Heart right ventricle (tissue), 16 donors: ENCODE data around the gene MBOAT7. TPM values are rescaled to one million over a fixed set of nuclear protein-coding genes. Genes with fewer than 3 reads are reported as not detected.

ENCODE experiments used
- ATAC-seq, 8 donors: fragments of 200-7000 bp; cut with Tn5 transposase; one replicate each; pipeline ENCODE4 v1.9.1; 2020; ENCODE audit warnings: mild to moderate bottlenecking in 8 of 8, moderate library complexity in 8 of 8, moderate number of reproducible peaks in 1 of 8
- DNase-seq, 2 donors: peaks; one replicate each; pipeline ENCODE4 v3.0.0-alpha.2; 2020
- H3K27ac ChIP-seq, 10 donors: fragments of 200-600 bp; sonication (generic) in 2 of 10; one replicate each; pipeline versions ENCODE4 v1.5.0 to v1.8.0; 2020 to 2022; ENCODE audit warnings: mild to moderate bottlenecking in 3 of 10
- H3K27me3 ChIP-seq, 7 donors: fragments of 200-600 bp; one replicate each; pipeline ENCODE4 v1.8.0; 2021 to 2022; ENCODE audit warnings: mild to moderate bottlenecking in 2 of 7
- H3K36me3 ChIP-seq, 9 donors: fragments of 200-600 bp; sonication (generic) in 1 of 9; one replicate each; pipeline versions ENCODE4 v1.5.0 to v1.8.0; 2020 to 2022; ENCODE audit warnings: mild to moderate bottlenecking in 2 of 9
- H3K4me1 ChIP-seq, 9 donors: fragments of 200-600 bp; sonication (generic) in 1 of 9; one replicate each; pipeline versions ENCODE4 v1.5.0 to v1.8.0; 2020 to 2022; ENCODE audit warnings: mild to moderate bottlenecking in 4 of 9
- H3K4me3 ChIP-seq, 10 donors: fragments of 200-600 bp; sonication (generic) in 2 of 10; one replicate each; pipeline versions ENCODE4 v1.5.0 to v1.8.0; 2020 to 2022; ENCODE audit warnings: mild to moderate bottlenecking in 7 of 10, moderate library complexity in 2 of 10
- H3K9me3 ChIP-seq, 11 donors: fragments of 200-600 bp in 10 of 11; sonication (generic) in 2 of 11; one replicate each; pipeline versions ENCODE4 v1.5.0 to v1.8.0; 2013 to 2022; ENCODE audit warnings: mild to moderate bottlenecking in 2 of 11, control low read depth in 1 of 11, moderate library complexity in 1 of 11
- CTCF ChIP-seq, 9 donors: fragments of 200-600 bp; sonication (generic) in 2 of 9; IDR thresholded peaks; one replicate each; pipeline versions ENCODE4 v1.5.0 to v1.8.0; 2021 to 2022; ENCODE audit warnings: antibody characterized with exemption in 9 of 9, mild to moderate bottlenecking in 5 of 9, moderate library complexity in 1 of 9
- WGBS, 2 donors: extraction: QIAGEN DNeasy Blood & Tissue Kit; methylation state at CpG; one replicate each; pipeline ENCODE4 v1.1.7; 2013; ENCODE audit warnings: inconsistent platforms in 1 of 2; 5-methylcytosine and 5-hydroxymethylcytosine counted together
- intact Hi-C, 10 donors: fragments of 100-400 bp; cut with DNase I; formaldehyde crosslinking; loops; one replicate each; pipeline versions ENCODE4 v1.11.1 to v1.14.2; 2022
- polyA plus RNA-seq, 2 donors: library from polyadenylated mRNA; stranded (reverse); fragments of 200-250 nt; gene quantifications; one replicate each; pipeline ENCODE4 v1.2.3, GENCODE V29; 2013
- total RNA-seq, 10 donors: library from RNA; stranded (reverse); fragmentation: NEBNext Ultra II Directional in 3 of 10; extraction: Animal tissue kit (Norgen Biotek cat#: 25700) in 3 of 10; gene quantifications; one replicate each; pipeline versions ENCODE4 v1.2.1 to v1.2.4, GENCODE V29; 2021 to 2023
- donor health status: Arrhythmogenic right ventricular cardiomyopathy.
- donor health status: ischemic (EF 13 %, LVEDD 7.1; RV severe dilation, severe dysfunction).
- donor health status: healthy with polysubstance abuse.
- donor health status: DM: no; HTN: yes; CAD: no.
- donor health status: DM: no; HTN: no; CAD: no.
- donor health status: ischemic (EF 25% LVEDD 6.9; RV normal size, moderate dysfunction).
- donor health status: ischemic (EF 25% LVEDD 5.7; RV mildly dilated, moderate dysfunction).
- donor health status: healthy.
- donor health status: DM: yes; HTN: yes; CAD: no.
- donor health status: Ischemic cardiomyopathy.
- donor health status: ischemic (EF 35%, LVEDD 5.7; RV mildly dilated, moderate dysfunction).
- donor health status: nonischemic (EF 11% LVEDD 7.7; RV severe dilation, severe dysfunction).
- donor health status: DM: yes; HTN: yes; CAD: no.
- donor health status: PGD.
- donor health status: ischemic (EF 29% LVEDD 5.4; RV normal size, mild dysfunction).
- donor health status: nonischemic (EF 23%, LVEDD 6.1; RV moderate dilation, normal function).

Gene MBOAT7
- total and polyA plus RNA-seq, 12 donors: 7.7 to 29.4 (median 15.5) TPM

DNA sequence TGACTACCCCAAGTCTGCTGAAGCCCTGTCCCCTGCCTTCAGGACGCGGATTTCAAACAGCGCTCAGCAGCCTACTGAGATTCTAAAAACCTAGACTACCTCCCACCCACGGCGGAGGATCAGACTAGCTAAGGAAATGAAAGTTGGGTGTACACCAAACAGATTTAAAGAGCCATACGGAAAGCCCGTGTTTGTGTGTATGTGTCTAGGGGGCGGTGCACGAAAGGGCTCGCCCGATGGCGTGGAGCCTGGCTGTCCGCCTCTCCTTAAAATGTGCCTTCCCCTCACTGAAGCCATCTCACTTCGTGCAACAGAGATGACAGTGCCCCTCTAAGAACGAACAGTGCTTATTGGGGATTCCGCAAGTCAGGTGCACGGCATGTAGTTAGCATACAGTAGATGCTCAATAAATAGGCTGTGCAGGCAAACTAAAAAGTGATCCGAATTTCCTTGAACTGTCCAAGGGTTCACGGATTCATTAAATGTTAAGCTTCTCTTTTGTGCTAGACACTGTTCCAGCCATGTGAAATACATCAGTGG lies 30.5 kb downstream of the MBOAT7 start:
- peak overlapping the region; percentile 88 to 97 (median 95) for H3K27ac ChIP-seq
- 11 to 13% methylated on average over 19 of the region's 19 CpGs for WGBS, 2 donors

DNA sequence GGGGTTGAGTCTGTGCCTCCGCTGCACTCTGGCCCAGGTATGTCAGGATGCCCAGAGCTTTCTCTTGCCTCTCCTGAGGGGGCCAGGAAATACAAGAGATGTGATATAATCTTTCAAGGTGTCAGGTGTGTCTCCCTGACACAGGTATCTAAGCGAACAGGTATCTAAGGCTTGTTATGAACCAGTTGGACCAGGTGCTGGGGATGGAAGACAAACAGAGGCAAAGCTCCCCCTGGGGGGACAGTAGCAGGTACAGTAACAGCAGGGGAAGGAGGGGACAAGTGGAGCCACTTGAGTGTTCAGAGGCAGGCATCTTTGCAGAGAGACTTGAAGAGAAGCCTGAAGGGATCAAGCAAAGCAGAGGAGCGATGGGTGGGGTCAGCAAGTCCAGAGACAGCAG lies 32.4 kb downstream of the MBOAT7 start:
- Histone ChIP-seq H3K9me3 (no peaks in the 10 kb centered on the region), H3K27ac (no peak overlapping the region), H3K4me1 (peaks cover 4 to 54% (median 26%) of the 10 kb centered on the region in 9 donors), H3K36me3 (peaks cover 0 to 66% (median 63%) of the 10 kb centered on the region in 9 donors), H3K27me3 (no peaks in the 10 kb centered on the region), H3K4me3 (no peak overlapping the region)
- WGBS, 2 donors: 96 to 97% methylated on average over 3 of the region's 3 CpGs
- ATAC-seq (no peak), DNase-seq (no peak)
- TF ChIP-seq CTCF (IDR thresholded peaks at IDR 0.05): no peak
- intact Hi-C loops: loop anchor here in 1 of 10 donors (5.0 kb wide), 1 partner anchor 45 kb away; the partner anchor contains the start of gene RPS9

More for the DNA sequence above, 30.5 kb downstream of the MBOAT7 start:
- intact Hi-C loops: loop anchor here in 1 of 10 donors (5.0 kb wide), 1 partner anchor 43 kb away; the partner anchor contains the start of gene RPS9
- no peaks in the 10 kb centered on the region for H3K9me3 ChIP-seq
- ATAC-seq (no peak), DNase-seq (no peak)
- H3K4me3 ChIP-seq: peak overlapping the region; percentile 58 to 78 (median 70)
- peaks cover 0 to 47% (median 44%) of the 10 kb centered on the region in 9 donors for H3K36me3 ChIP-seq
- peaks cover 4 to 62% (median 35%) of the 10 kb centered on the region in 9 donors for H3K4me1 ChIP-seq
- no peak for TF ChIP-seq CTCF (IDR thresholded peaks at IDR 0.05)
- no peaks in the 10 kb centered on the region for H3K27me3 ChIP-seq

DNA sequence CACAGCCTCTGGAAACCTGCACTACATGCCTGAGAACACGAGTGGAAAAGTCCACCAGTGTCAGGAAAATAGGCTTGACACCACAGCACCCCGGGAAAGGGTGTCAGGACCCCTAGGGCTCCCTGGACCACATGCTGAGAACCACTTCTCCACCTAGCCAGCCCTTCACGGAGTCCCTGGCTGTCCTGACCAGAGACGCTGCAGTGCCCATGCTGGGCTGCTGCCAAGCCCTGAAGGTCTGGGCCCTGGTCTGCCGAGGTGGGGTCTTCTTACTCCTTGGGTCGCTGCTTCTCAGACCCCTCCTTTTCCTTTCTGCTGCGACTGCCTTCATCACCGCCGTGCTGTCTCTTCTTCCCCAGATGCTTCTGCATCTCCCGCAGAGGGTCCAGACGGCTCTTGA lies 32.9 kb downstream of the MBOAT7 start:
- H3K27ac ChIP-seq: no peak overlapping the region
- peaks cover 0 to 71% (median 68%) of the 10 kb centered on the region in 9 donors for H3K36me3 ChIP-seq
- intact Hi-C loops: loop anchor here in 1 of 10 donors (5.0 kb wide), 1 partner anchor 46 kb away; the partner anchor contains the start of gene RPS9
- DNase-seq (no peak), ATAC-seq (no peak)
- TF ChIP-seq CTCF (IDR thresholded peaks at IDR 0.05): no peak
- peaks cover 4 to 49% (median 26%) of the 10 kb centered on the region in 9 donors for H3K4me1 ChIP-seq
- no peak overlapping the region for H3K4me3 ChIP-seq
- no peaks in the 10 kb centered on the region for H3K9me3 ChIP-seq
- H3K27me3 ChIP-seq: no peaks in the 10 kb centered on the region
- 74 to 76% methylated on average over 11 of the region's 11 CpGs for WGBS, 2 donors

DNA sequence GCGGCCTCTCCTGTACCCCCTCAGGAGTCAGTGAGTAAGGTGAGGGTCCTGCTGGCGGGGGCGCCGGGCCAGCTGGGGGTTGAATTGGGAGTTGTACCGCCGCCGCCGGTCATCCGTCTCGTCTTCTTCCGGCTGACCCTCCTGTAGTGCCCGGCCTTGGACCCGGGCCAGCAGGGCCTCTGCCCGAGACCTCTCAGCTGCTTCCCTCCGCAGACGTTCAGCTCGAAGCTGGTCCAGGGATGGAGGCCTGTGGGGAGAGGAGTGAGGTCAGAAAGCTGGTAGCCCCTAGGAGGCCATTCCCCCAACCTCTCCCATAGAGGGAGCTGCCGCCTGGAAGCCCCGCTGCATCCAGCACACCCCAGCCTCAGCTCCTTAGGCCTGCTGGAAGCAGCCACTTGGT lies 33.7 kb downstream of the MBOAT7 start:
- Histone ChIP-seq H3K27ac (no peak overlapping the region), H3K27me3 (no peaks in the 10 kb centered on the region), H3K9me3 (no peaks in the 10 kb centered on the region), H3K36me3 (peaks cover 0 to 79% (median 75%) of the 10 kb centered on the region in 9 donors), H3K4me3 (no peak overlapping the region), H3K4me1 (peaks cover 2 to 41% (median 19%) of the 10 kb centered on the region in 9 donors)
- intact Hi-C loops: loop anchor here in 1 of 10 donors (5.0 kb wide), 1 partner anchor 47 kb away; the partner anchor contains the start of gene RPS9
- 66 to 74% methylated on average over 19 of the region's 19 CpGs for WGBS, 2 donors
- DNase-seq: no peak
- TF ChIP-seq CTCF (IDR thresholded peaks at IDR 0.05): no peak
- ATAC-seq: no peak
